ENCODE results near the gene GZMM.
"Not testable (repeated sequence)": the region's sequence is repeated elsewhere in the genome, so short reads cannot be mapped to it uniquely, and the experiment has no call there.

Gene GZMM

GRCh38 chr19:583198-583967, 39.5 kb downstream of the GZMM start:
- DNase-seq (ENCODE audit: low spot score): no peak

- DNase-seq (ENCODE audit: low spot score): no peak
Measured at GRCh38 chr19:583968-584239, 40.1 kb downstream of the GZMM start.

GRCh38 chr19:584240-585001, 40.6 kb downstream of the GZMM start:
- peak; percentile 75 for DNase-seq (ENCODE audit: low spot score)

- DNase-seq (ENCODE audit: low spot score): not testable (repeated sequence)
Measured at GRCh38 chr19:585146-585545, 41.3 kb downstream of the GZMM start.

- DNase-seq (ENCODE audit: low spot score): no peak
Measured at GRCh38 chr19:585551-586110, 41.8 kb downstream of the GZMM start.

- peak; percentile 70 for DNase-seq (ENCODE audit: low spot score)
Measured at GRCh38 chr19:588093-588740, 44.4 kb downstream of the GZMM start.

GRCh38 chr19:588741-589692, 45.2 kb downstream of the GZMM start:
- DNase-seq (ENCODE audit: low spot score): no peak

GRCh38 chr19:589693-590395, 46.0 kb downstream of the GZMM start, which contains the start of gene HCN2:
TSS of gene HCN2 (plus strand) at chr19:589881. CDS start at chr19:589946, 65 bp downstream.
- no peak for DNase-seq (ENCODE audit: low spot score)

- no peak for DNase-seq (ENCODE audit: low spot score)
Measured at GRCh38 chr19:590396-590745, 46.5 kb downstream of the GZMM start.

- DNase-seq (ENCODE audit: low spot score): no peak
Measured at GRCh38 chr19:590750-591098, 46.9 kb downstream of the GZMM start.

- DNase-seq (ENCODE audit: low spot score): no peak
Measured at GRCh38 chr19:591099-591958, 47.5 kb downstream of the GZMM start.

- DNase-seq (ENCODE audit: low spot score): no peak
Measured at GRCh38 chr19:592101-592500, 48.2 kb downstream of the GZMM start.

- DNase-seq (ENCODE audit: low spot score): no peak
Measured at GRCh38 chr19:593055-593454, 49.2 kb downstream of the GZMM start.

GRCh38 chr19:593505-593904, 49.7 kb downstream of the GZMM start:
- no peak for DNase-seq (ENCODE audit: low spot score)

- no peak for DNase-seq (ENCODE audit: low spot score)
Measured at GRCh38 chr19:594265-594870, 50.5 kb downstream of the GZMM start.

- DNase-seq (ENCODE audit: low spot score): no peak
Measured at GRCh38 chr19:595326-596262, 51.7 kb downstream of the GZMM start.

GRCh38 chr19:596263-596655, 52.4 kb downstream of the GZMM start:
- no peak for DNase-seq (ENCODE audit: low spot score)

- no peak for DNase-seq (ENCODE audit: low spot score)
Measured at GRCh38 chr19:597406-598315, 53.8 kb downstream of the GZMM start.

Measured in hematopoietic multipotent progenitor cell treated with erythropoietin and hydrocortisone succinate and interleukin-3 and kit ligand, for 15 days (in vitro differentiated cells).